CD14-positive monocyte (primary cell): ENCODE results near the gene ARL15. TPM values are rescaled to one million over a fixed set of nuclear protein-coding genes. Genes with fewer than 3 reads are reported as not detected.
A peak's percentile ranks its signal among the peaks of the same experiment; 100 is the strongest.

Experiments used
- DNase-seq, 3 donors: peaks; one replicate each; pipeline ENCODE4 v3.0.0-alpha.2; 2011 to 2022
- H2AFZ ChIP-seq: 2 replicates; pipeline ENCODE4 v1.6.0; 2012; ENCODE audit warnings: mild to moderate bottlenecking, low read depth, low read length, inconsistent platforms; ENCODE audit not compliant: insufficient read depth, poor library complexity, severe bottlenecking
- H3K27ac ChIP-seq, 2 donors: 1 replicate in 1 of 2; 2 replicates in 1 of 2; pipeline ENCODE4 v1.5.1; 2012 to 2013; ENCODE audit warnings: low read length in 2 of 2, control low read depth in 1 of 2, inconsistent platforms in 1 of 2, low read depth in 1 of 2, mild to moderate bottlenecking in 1 of 2
- H3K27me3 ChIP-seq, 2 donors: one replicate each; pipeline versions ENCODE4 v1.6.0 to v1.6.1; 2011 to 2013; ENCODE audit warnings: low read length in 2 of 2; ENCODE audit not compliant: control insufficient read depth in 2 of 2, insufficient read depth in 2 of 2
- H3K36me3 ChIP-seq, 2 donors: replicated peaks in 1 of 2; 1 replicate in 1 of 2; 2 replicates in 1 of 2; pipeline versions ENCODE4 v1.5.1 to v1.6.1; 2012 to 2013; ENCODE audit warnings: low read length in 2 of 2, control low read depth in 1 of 2, inconsistent platforms in 1 of 2, mild to moderate bottlenecking in 1 of 2; ENCODE audit not compliant: insufficient read depth in 2 of 2, control insufficient read depth in 1 of 2
- H3K4me1 ChIP-seq, 2 donors: 1 replicate in 1 of 2; 2 replicates in 1 of 2; pipeline versions ENCODE4 v1.5.1 to v1.6.1; 2012 to 2013; ENCODE audit warnings: low read length in 2 of 2, control low read depth in 1 of 2, inconsistent platforms in 1 of 2, mild to moderate bottlenecking in 1 of 2, moderate library complexity in 1 of 2; ENCODE audit not compliant: insufficient read depth in 2 of 2, control insufficient read depth in 1 of 2
- H3K4me2 ChIP-seq: replicated peaks from 2 replicates; pipeline ENCODE3; 2012; ENCODE audit warnings: low read length, moderate library complexity, mild to moderate bottlenecking; ENCODE audit not compliant: poor library complexity, severe bottlenecking; ENCODE audit errors: extremely low read depth
- H3K4me3 ChIP-seq, 3 experiments: fragments of 200-600 bp in 1 of 3; sonication (generic) in 1 of 3; replicated peaks in 1 of 3; 1 replicate in 2 of 3; 2 replicates in 1 of 3; pipeline ENCODE4 v1.5.1; 2011 to 2013; ENCODE audit warnings: low read length in 3 of 3, mild to moderate bottlenecking in 3 of 3, control low read depth in 2 of 3, low read depth in 2 of 3, inconsistent platforms in 1 of 3, moderate library complexity in 1 of 3
- H3K79me2 ChIP-seq: 2 replicates; pipeline ENCODE4 v1.6.0; 2012; ENCODE audit warnings: mild to moderate bottlenecking, control low read depth, inconsistent platforms, low read length, moderate library complexity; ENCODE audit not compliant: insufficient read depth
- H3K9ac ChIP-seq: 2 replicates; pipeline ENCODE4 v1.6.0; 2017; ENCODE audit warnings: low read length, mild to moderate bottlenecking; ENCODE audit not compliant: insufficient read depth, poor library complexity, severe bottlenecking
- H3K9me3 ChIP-seq, 2 donors: replicated peaks in 1 of 2; 1 replicate in 1 of 2; 2 replicates in 1 of 2; pipeline versions ENCODE4 v1.5.1 to v1.6.1; 2012 to 2013; ENCODE audit warnings: low read length in 2 of 2, control low read depth in 1 of 2; ENCODE audit not compliant: control insufficient read depth in 1 of 2, insufficient read depth in 1 of 2
- H4K20me1 ChIP-seq: 2 replicates; pipeline ENCODE4 v1.6.0; 2012; ENCODE audit warnings: mild to moderate bottlenecking, low read length, control low read depth, moderate library complexity; ENCODE audit not compliant: insufficient read depth
- H3K27ac Mint-ChIP-seq, 7 donors: one replicate each; pipeline ENCODE4 v1.8.0; 2020; ENCODE audit warnings: mild to moderate bottlenecking in 7 of 7, mixed read lengths in 7 of 7, moderate library complexity in 6 of 7, inconsistent platforms in 2 of 7
- H3K27me3 Mint-ChIP-seq, 3 donors: one replicate each; pipeline ENCODE4 v1.8.0; 2021 to 2022; ENCODE audit warnings: low read depth in 3 of 3, mild to moderate bottlenecking in 3 of 3, mixed read lengths in 3 of 3, moderate library complexity in 3 of 3, inconsistent platforms in 1 of 3
- H3K36me3 Mint-ChIP-seq, 2 donors: one replicate each; pipeline ENCODE4 v1.8.0; 2020; ENCODE audit warnings: mixed read lengths in 2 of 2, inconsistent platforms in 1 of 2, mild to moderate bottlenecking in 1 of 2
- H3K4me1 Mint-ChIP-seq: one replicate; pipeline ENCODE4 v1.8.0; 2020; ENCODE audit warnings: mild to moderate bottlenecking, mixed read lengths
- H3K4me3 Mint-ChIP-seq, 2 donors: one replicate each; pipeline ENCODE4 v1.8.0; 2020; ENCODE audit warnings: mild to moderate bottlenecking in 2 of 2, mixed read lengths in 2 of 2, moderate library complexity in 1 of 2
- H3K9me3 Mint-ChIP-seq, 7 donors: one replicate each; pipeline ENCODE4 v1.8.0; 2020 to 2022; ENCODE audit warnings: mixed read lengths in 7 of 7, mild to moderate bottlenecking in 6 of 7, moderate library complexity in 6 of 7, inconsistent platforms in 2 of 7
- WGBS: methylation state at CpG from one replicate; pipeline ENCODE4 v1.1.5; 2013; ENCODE audit warnings: missing lambda C conversion rate; ENCODE audit not compliant: insufficient coverage; 5-methylcytosine and 5-hydroxymethylcytosine counted together
- intact Hi-C, 2 donors: fragments of 100-400 bp; cut with micrococcal nuclease; formaldehyde crosslinking; loops; one replicate each; pipeline versions ENCODE4 v1.15.0 to v1.15.1; 2023
- polyA plus RNA-seq, 3 donors: library from polyadenylated mRNA; depleted of rRNA in 1 of 3; unstranded in 2 of 3; stranded (reverse) in 1 of 3; fragments of 300-500 nt in 2 of 3; fragments of >200 nt in 1 of 3; fragmentation: Illumina TruSeq in 2 of 3; gene quantifications; 1 replicate in 2 of 3; 2 replicates in 1 of 3; pipeline ENCODE4 v1.2.3, GENCODE V29; 2012 to 2021
- TF ChIP-seq, protein P1 (sequence below): fragments of 200-600 bp; IDR thresholded peaks from one replicate; pipeline ENCODE4 v1.8.0; 2022; ENCODE audit warnings: antibody characterized with exemption, mild to moderate bottlenecking

ARL15 gene
- polyA plus RNA-seq, 3 donors: 10.5 to 27.6 (median 18.0) TPM

DNA sequence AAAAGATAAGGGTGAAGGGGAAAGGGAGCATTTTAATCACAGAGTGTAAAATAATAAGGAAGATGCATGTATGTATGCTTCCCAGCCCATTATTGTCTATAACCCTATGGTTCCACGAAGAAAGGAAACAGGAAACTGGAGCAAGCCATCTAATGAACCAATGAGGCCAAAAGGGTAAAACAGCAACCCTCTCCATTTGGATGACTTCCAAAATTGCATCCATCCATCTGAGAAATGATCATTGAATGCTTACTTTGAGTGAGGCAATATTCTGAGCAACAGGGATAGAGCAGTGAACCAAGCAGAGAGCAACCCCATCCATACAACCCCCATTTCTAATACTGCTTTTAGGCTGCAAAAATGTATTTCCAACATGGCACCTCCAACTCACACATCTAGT lies 46.9 kb downstream of the ARL15 start:
- no peak overlapping the region for H3K4me2 ChIP-seq

DNA sequence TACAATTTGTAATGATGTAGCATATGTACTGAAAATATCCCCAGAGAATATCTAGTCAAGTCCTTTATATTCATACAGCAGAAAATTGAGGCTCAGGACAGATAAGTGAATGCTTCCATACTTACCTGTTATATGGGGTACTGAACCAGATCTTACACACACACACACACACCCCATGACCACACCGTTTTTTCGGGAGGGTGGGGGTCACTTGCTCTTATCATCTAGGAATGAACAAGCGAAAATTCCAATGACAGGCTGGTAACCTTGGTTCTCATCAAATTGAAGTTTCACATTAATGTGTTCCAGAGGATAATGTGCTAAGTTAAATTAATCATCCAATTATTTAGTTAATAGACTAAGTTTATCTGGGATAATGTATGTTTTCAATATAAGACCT lies 48.8 kb downstream of the ARL15 start:
- no peaks in the 10 kb centered on the region for H3K9me3 Mint-ChIP-seq
- Histone ChIP-seq H3K36me3 (no peaks in the 10 kb centered on the region), H3K4me2 (no peak overlapping the region), H4K20me1 (peaks cover 89% of the 10 kb centered on the region), H3K27me3 (no peaks in the 10 kb centered on the region), H3K4me1 (no peaks in the 10 kb centered on the region), H3K9ac (no peak overlapping the region), H3K4me3 (no peak overlapping the region), H2AFZ (no peak overlapping the region), H3K27ac (no peak overlapping the region), H3K9me3 (no peaks in the 10 kb centered on the region), H3K79me2 (peaks cover 7% of the 10 kb centered on the region)
- peak overlapping the region in 1 of 7 donors; percentile 78 for H3K27ac Mint-ChIP-seq
- no peak overlapping the region for H3K4me3 Mint-ChIP-seq
- TF ChIP-seq, protein P1, sequence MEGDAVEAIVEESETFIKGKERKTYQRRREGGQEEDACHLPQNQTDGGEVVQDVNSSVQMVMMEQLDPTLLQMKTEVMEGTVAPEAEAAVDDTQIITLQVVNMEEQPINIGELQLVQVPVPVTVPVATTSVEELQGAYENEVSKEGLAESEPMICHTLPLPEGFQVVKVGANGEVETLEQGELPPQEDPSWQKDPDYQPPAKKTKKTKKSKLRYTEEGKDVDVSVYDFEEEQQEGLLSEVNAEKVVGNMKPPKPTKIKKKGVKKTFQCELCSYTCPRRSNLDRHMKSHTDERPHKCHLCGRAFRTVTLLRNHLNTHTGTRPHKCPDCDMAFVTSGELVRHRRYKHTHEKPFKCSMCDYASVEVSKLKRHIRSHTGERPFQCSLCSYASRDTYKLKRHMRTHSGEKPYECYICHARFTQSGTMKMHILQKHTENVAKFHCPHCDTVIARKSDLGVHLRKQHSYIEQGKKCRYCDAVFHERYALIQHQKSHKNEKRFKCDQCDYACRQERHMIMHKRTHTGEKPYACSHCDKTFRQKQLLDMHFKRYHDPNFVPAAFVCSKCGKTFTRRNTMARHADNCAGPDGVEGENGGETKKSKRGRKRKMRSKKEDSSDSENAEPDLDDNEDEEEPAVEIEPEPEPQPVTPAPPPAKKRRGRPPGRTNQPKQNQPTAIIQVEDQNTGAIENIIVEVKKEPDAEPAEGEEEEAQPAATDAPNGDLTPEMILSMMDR: no peak
- H3K4me1 Mint-ChIP-seq: peaks cover 5% of the 10 kb centered on the region
- H3K27me3 Mint-ChIP-seq: no peaks in the 10 kb centered on the region
- DNase-seq: no peak
- peaks cover 0 to 5% of the 10 kb centered on the region in 2 donors for H3K36me3 Mint-ChIP-seq
- intact Hi-C loops: no loop called here
- no CpG with 5 or more reads among the region's 3 CpGs for WGBS

More for the DNA sequence above, 46.9 kb downstream of the ARL15 start:
- WGBS: no CpG with 5 or more reads among the region's 1 CpG
- Mint-ChIP-seq H3K4me3 (no peak overlapping the region), H3K4me1 (peaks cover 3% of the 10 kb centered on the region), H3K36me3 (peaks cover 0 to 3% of the 10 kb centered on the region in 2 donors), H3K9me3 (no peaks in the 10 kb centered on the region), H3K27ac (no peak overlapping the region), H3K27me3 (no peaks in the 10 kb centered on the region)
- H3K4me1 ChIP-seq: no peaks in the 10 kb centered on the region
- no peaks in the 10 kb centered on the region for H3K36me3 ChIP-seq
- no peak overlapping the region for H2AFZ ChIP-seq
- DNase-seq: no peak
- TF ChIP-seq, protein P1: no peak
- intact Hi-C loops: no loop called here
- no peaks in the 10 kb centered on the region for H3K27me3 ChIP-seq
- no peak overlapping the region for H3K27ac ChIP-seq
- no peak overlapping the region for H3K4me3 ChIP-seq
- H3K9me3 ChIP-seq: no peaks in the 10 kb centered on the region
- H3K9ac ChIP-seq: no peak overlapping the region
- H4K20me1 ChIP-seq: peaks cover 74% of the 10 kb centered on the region
- H3K79me2 ChIP-seq: peaks cover 4% of the 10 kb centered on the region
